Mammary microvascular endothelial cell (primary cell): ENCODE data around the gene TEX55. TPM values are rescaled to one million over a fixed set of nuclear protein-coding genes. Genes with fewer than 3 reads are reported as not detected.

Source experiments
- total RNA-seq: library from RNA; depleted of rRNA; stranded (reverse); fragments of >200 nt; gene quantifications from 2 replicates; pipeline ENCODE4 v1.2.3, GENCODE V29; 2015

TEX55 gene
- total RNA-seq: not detected in 2 replicates

DNA sequence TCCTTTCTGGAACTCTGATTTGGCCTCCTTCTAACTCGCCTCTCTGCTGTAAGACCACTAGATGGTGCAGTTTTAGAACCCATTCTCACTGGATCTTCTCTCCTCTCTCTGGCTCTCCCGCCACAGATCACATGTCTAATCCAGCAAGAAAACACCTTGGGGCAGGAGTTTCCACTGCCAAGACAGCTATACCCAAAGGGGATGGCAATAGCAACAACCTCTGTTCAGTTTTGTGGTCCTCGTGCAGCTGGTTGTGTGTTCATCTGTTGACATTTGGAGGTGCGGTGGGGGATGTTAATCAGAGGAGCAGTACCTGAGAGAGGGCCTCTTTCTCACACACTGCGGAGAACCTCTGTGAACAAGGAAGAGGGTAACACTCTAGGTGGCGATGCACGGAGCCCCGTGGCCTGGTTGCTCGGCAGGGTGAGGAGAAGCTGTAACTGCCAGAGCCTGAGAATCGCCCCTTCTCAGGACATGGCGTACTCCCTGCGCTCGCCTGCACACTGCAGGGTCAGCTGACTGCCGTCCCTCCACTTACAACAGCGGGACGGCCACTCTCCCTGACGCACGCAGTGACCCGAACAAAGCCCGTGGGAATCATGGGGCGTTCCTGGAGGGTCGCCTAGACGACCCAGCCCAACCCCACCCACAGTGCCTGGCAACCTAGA lies at the start of gene TEX55:
TSS of gene TEX55 (plus strand) at position 666 of the 668 bp plus-strand sequence. CDS start 25 bp downstream, outside the sequence.

DNA sequence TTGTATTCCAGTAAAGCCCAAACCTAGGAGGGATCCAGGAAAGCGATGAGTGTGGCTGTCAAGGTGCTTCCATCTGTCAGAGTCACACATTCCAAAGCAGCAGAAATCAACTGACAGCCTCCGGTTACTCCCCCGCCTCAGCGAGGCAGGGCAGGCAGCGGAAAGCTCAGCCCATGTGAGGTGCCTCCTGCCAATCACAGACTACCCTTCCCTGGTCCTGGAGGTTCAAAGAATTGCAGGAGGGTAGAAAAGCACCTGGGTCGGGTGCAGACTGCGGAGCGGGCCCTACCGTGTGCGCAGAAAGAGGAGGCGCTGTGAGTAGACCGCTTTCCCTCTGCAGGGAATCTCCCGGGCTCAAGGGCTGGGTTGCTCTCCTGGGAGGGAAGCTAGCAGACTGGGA lies 27.4 kb downstream of the TEX55 start, which contains the start of gene UPK1B:
TSS of gene UPK1B (plus strand) at position 274 of the 400 bp plus-strand sequence. CDS start 13,144 bp downstream, outside the sequence.

Other genes with a start within 250 kb of the TEX55 start
- not detected in 2 replicates for gene IGSF11, start 111.3 kb upstream of the TEX55 start, total RNA-seq
- gene UPK1B, start 27.4 kb downstream of the TEX55 start, total RNA-seq: not detected in 2 replicates
- gene B4GALT4, start 94.7 kb downstream of the TEX55 start, total RNA-seq: 3.1 and 5.6 TPM in 2 replicates
- 34.0 and 36.2 TPM in 2 replicates for gene ARHGAP31, start 148.2 kb downstream of the TEX55 start, total RNA-seq